Endodermal cell (in vitro differentiated cells): ENCODE data around the gene CHDH. TPM values are rescaled to one million over a fixed set of nuclear protein-coding genes. Genes with fewer than 3 reads are reported as not detected.

ENCODE experiments used
- DNase-seq: peaks from one replicate; pipeline ENCODE4 v3.0.0-alpha.2; 2017
- H3K27ac ChIP-seq: 2 replicates; pipeline ENCODE4 v1.5.1; 2013; ENCODE audit warnings: mild to moderate bottlenecking, low read depth, low read length, moderate library complexity
- H3K27me3 ChIP-seq: 2 replicates; pipeline ENCODE4 v1.6.1; 2013; ENCODE audit warnings: mild to moderate bottlenecking, low read length, moderate library complexity; ENCODE audit not compliant: insufficient read depth, control insufficient read depth, poor library complexity, severe bottlenecking
- H3K36me3 ChIP-seq: 2 replicates; pipeline ENCODE4 v1.7.0; 2013; ENCODE audit warnings: mild to moderate bottlenecking, low read length, moderate library complexity; ENCODE audit not compliant: control insufficient read depth, insufficient read depth
- H3K4me1 ChIP-seq: one replicate; pipeline ENCODE4 v1.7.0; 2013; ENCODE audit warnings: low read length; ENCODE audit not compliant: control insufficient read depth, insufficient read depth
- H3K4me3 ChIP-seq: 2 replicates; pipeline ENCODE4 v1.5.1; 2013; ENCODE audit warnings: mild to moderate bottlenecking, low read length, moderate library complexity
- H3K9ac ChIP-seq: 2 replicates; pipeline ENCODE4 v1.6.1; 2013; ENCODE audit warnings: mild to moderate bottlenecking, low read length, moderate library complexity; ENCODE audit not compliant: poor library complexity, severe bottlenecking; ENCODE audit errors: extremely low read depth
- H3K9me3 ChIP-seq: 2 replicates; pipeline ENCODE4 v1.6.1; 2013; ENCODE audit warnings: mild to moderate bottlenecking, low read length, moderate library complexity; ENCODE audit not compliant: control insufficient read depth
- H3K27ac Mint-ChIP-seq: 2 replicates; pipeline ENCODE4 v1.8.0; 2020; ENCODE audit warnings: mixed read lengths
- H3K27me3 Mint-ChIP-seq: 2 replicates; pipeline ENCODE4 v1.8.0; 2021; ENCODE audit warnings: mild to moderate bottlenecking, mixed read lengths; ENCODE audit not compliant: insufficient read depth
- H3K36me3 Mint-ChIP-seq: 2 replicates; pipeline ENCODE4 v1.8.0; 2020; ENCODE audit warnings: low read depth, mixed read lengths
- H3K4me1 Mint-ChIP-seq: 2 replicates; pipeline ENCODE4 v1.8.0; 2020; ENCODE audit warnings: mixed read lengths
- H3K4me3 Mint-ChIP-seq: 2 replicates; pipeline ENCODE4 v1.8.0; 2020; ENCODE audit warnings: mild to moderate bottlenecking, moderate library complexity, mixed read lengths
- H3K9me3 Mint-ChIP-seq: 2 replicates; pipeline ENCODE4 v1.8.0; 2020; ENCODE audit warnings: mild to moderate bottlenecking, mixed read lengths
- CTCF ChIP-seq: fragments of 200-600 bp; sonication (generic); conservative IDR thresholded peaks from 2 replicates; pipeline ENCODE4 v1.5.0; 2021; ENCODE audit warnings: antibody characterized with exemption, mild to moderate bottlenecking
- WGBS, 2 experiments: methylation state at CpG; one replicate each; pipeline versions ENCODE4 v1.1.5 to v1.1.7; 2013; ENCODE audit warnings: missing lambda C conversion rate in 2 of 2, mixed read lengths in 1 of 2; ENCODE audit not compliant: insufficient coverage in 1 of 2, insufficient read length in 1 of 2; 5-methylcytosine and 5-hydroxymethylcytosine counted together
- total RNA-seq, 2 donors: library from RNA; stranded (reverse); fragmentation: NEBNext Ultra II Directional in 1 of 2; extraction: Animal tissue kit (Norgen Biotek cat#: 25700) in 1 of 2; gene quantifications; 2 replicates in 1 of 2; 3 replicates in 1 of 2; pipeline ENCODE4 v1.2.1, GENCODE V29; 2021

The CHDH gene
- total RNA-seq, 2 donors from 2014 or later = 12.7 to 21.4 TPM

DNA sequence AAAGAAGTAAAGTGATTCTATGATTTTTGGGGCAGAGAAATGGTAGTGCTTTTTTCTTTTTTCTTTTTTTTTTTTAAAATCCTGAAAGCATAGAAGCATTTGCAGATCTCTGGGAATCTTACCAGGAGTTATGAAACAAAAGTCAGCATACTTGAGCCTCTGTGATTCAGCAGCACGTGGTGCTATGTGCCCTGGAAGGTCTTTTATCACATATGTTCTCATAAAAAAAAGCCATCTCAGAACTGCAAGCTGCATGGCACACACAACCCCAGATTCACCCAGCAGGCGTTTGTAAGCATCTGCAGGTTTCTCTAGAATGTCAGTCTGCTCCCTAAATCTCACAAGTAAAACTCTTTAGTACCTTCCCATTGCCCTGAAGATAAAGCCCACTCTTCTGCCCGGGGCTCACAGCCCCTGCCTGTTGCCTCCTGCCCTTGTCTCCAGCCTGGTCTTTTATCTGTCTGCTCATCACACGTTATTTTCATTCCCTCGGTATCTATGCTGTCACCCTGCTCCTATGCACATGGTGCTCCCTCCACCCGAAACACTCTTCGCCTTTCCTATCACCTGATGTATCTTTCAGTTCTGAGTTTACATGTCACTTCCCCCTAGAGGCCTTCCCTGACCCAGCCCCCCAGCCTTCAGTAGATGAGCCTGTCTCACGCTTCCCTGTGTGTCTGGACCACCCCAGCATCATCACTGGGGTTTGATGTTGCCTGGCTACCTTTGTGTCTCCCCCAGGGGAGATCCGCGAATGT is 72.4 kb downstream of the CHDH start:
- peaks cover 5% of the 10 kb centered on the region for H3K4me1 ChIP-seq
- no peak overlapping the region for H3K4me3 ChIP-seq
- Mint-ChIP-seq H3K27me3 (no peaks in the 10 kb centered on the region), H3K27ac (no peak overlapping the region), H3K4me3 (no peak overlapping the region), H3K4me1 (peaks cover 21% of the 10 kb centered on the region), H3K36me3 (no peaks in the 10 kb centered on the region), H3K9me3 (no peaks in the 10 kb centered on the region)
- no peaks in the 10 kb centered on the region for H3K27me3 ChIP-seq
- 81 to 97% methylated on average over 6 to 10 of the region's 10 CpGs for WGBS, 2 experiments
- no peaks in the 10 kb centered on the region for H3K9me3 ChIP-seq
- no peak overlapping the region for H3K27ac ChIP-seq
- DNase-seq = no peak
- H3K36me3 ChIP-seq = no peaks in the 10 kb centered on the region
- TF ChIP-seq CTCF = no peak
- H3K9ac ChIP-seq = no peak overlapping the region

- Histone ChIP-seq H3K9ac (no peak overlapping the region), H3K4me1 (peaks cover 5% of the 10 kb centered on the region), H3K27ac (no peak overlapping the region), H3K4me3 (no peak overlapping the region), H3K27me3 (no peaks in the 10 kb centered on the region), H3K9me3 (no peaks in the 10 kb centered on the region), H3K36me3 (no peaks in the 10 kb centered on the region)
- 86% methylated on average over 5 of the region's 5 CpGs for WGBS, 2 experiments
- Mint-ChIP-seq H3K4me3 (no peak overlapping the region), H3K27me3 (no peaks in the 10 kb centered on the region), H3K36me3 (no peaks in the 10 kb centered on the region), H3K27ac (no peak overlapping the region), H3K4me1 (peaks cover 25% of the 10 kb centered on the region), H3K9me3 (no peaks in the 10 kb centered on the region)
- DNase-seq = peak; percentile 47
- no peak for TF ChIP-seq CTCF
These were observed 73.2 kb downstream of the CHDH start for GRCh38 chr3:53773021-53773436.

DNA sequence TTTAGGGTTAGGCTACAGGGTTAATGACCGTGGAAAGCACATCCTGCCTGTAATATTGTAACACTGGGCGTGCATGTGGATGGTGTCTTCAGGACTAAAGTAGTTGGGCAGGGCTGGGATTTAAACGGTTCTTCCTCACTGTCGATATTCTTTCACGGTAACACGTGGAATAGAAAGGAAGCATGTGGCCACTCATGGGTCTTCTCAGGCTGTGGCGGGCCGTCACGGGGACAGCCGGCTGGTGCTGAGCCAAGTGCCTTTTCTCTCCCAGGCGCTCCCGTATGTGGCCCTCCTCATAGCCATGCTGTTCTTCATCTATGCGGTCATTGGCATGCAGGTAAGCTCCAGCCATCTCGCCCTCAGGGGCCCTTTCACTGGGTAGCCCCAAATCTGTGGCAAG is 73.7 kb downstream of the CHDH start:
- no peaks in the 10 kb centered on the region for H3K36me3 Mint-ChIP-seq

More for the DNA sequence above, 73.7 kb downstream of the CHDH start:
- WGBS, 2 experiments = 92 to 94% methylated on average over 10 to 14 of the region's 14 CpGs
- Mint-ChIP-seq H3K9me3 (no peaks in the 10 kb centered on the region), H3K4me1 (peaks cover 25% of the 10 kb centered on the region), H3K27ac (no peak overlapping the region), H3K4me3 (no peak overlapping the region), H3K27me3 (no peaks in the 10 kb centered on the region)
- Histone ChIP-seq H3K4me3 (no peak overlapping the region), H3K36me3 (no peaks in the 10 kb centered on the region), H3K9me3 (no peaks in the 10 kb centered on the region), H3K27me3 (no peaks in the 10 kb centered on the region), H3K27ac (no peak overlapping the region), H3K9ac (no peak overlapping the region), H3K4me1 (peaks cover 5% of the 10 kb centered on the region)
- TF ChIP-seq CTCF = no peak
- DNase-seq = no peak
